HUES64 (cell line): ENCODE measurements around the gene CDH2.

Experiments
- H3K27ac ChIP-seq: 2 replicates; pipeline ENCODE4 v1.7.0; 2013; ENCODE audit warnings: low read depth, low read length, inconsistent platforms
- H3K27me3 ChIP-seq: 2 replicates; pipeline ENCODE4 v1.6.1; 2013; ENCODE audit warnings: mild to moderate bottlenecking, low read length; ENCODE audit not compliant: insufficient read depth
- H3K36me3 ChIP-seq: 2 replicates; pipeline ENCODE4 v1.6.1; 2013; ENCODE audit warnings: mild to moderate bottlenecking, low read length; ENCODE audit not compliant: insufficient read depth
- H3K4me1 ChIP-seq: 2 replicates; pipeline ENCODE4 v1.6.1; 2013; ENCODE audit warnings: mild to moderate bottlenecking, low read length, moderate library complexity; ENCODE audit not compliant: insufficient read depth
- H3K4me3 ChIP-seq: 2 replicates; pipeline ENCODE4 v1.5.1; 2013; ENCODE audit warnings: mild to moderate bottlenecking, low read length, moderate library complexity
- H3K9ac ChIP-seq: 2 replicates; pipeline ENCODE4 v1.6.1; 2013; ENCODE audit warnings: mild to moderate bottlenecking, low read depth, low read length
- H3K9me3 ChIP-seq: 2 replicates; pipeline ENCODE4 v1.6.1; 2013; ENCODE audit warnings: low read depth, low read length; ENCODE audit not compliant: insufficient read depth
- WGBS: fragments of 150-250, 120-280 bp; methylation state at CpG from one replicate; pipeline ENCODE4 v1.1.7; 2013; ENCODE audit warnings: missing lambda C conversion rate; 5-methylcytosine and 5-hydroxymethylcytosine counted together

CDH2 gene

GRCh38 chr18:28150925-28151324 is 26.0 kb downstream of the CDH2 start:
- no peaks in the 10 kb centered on the region for H3K27me3 ChIP-seq
- no peak overlapping the region for H3K9ac ChIP-seq
- H3K4me1 ChIP-seq, result peaks cover 72% of the 10 kb centered on the region
- no peak overlapping the region for H3K4me3 ChIP-seq
- H3K9me3 ChIP-seq, result no peaks in the 10 kb centered on the region
- H3K27ac ChIP-seq, result no peak overlapping the region
- 92% methylated on average over 1 of the region's 1 CpG for WGBS
- peaks cover 4% of the 10 kb centered on the region; the same call in 1 of the 2 replicates for H3K36me3 ChIP-seq

- no peaks in the 10 kb centered on the region for H3K27me3 ChIP-seq
- H3K4me3 ChIP-seq, result no peak overlapping the region
- H3K27ac ChIP-seq, result no peak overlapping the region
- WGBS, result 92% methylated on average over 14 of the region's 14 CpGs
- H3K4me1 ChIP-seq, result peaks cover 62% of the 10 kb centered on the region
- no peaks in the 10 kb centered on the region for H3K9me3 ChIP-seq
- H3K36me3 ChIP-seq, result peaks cover 8% of the 10 kb centered on the region; the same call in 1 of the 2 replicates
- H3K9ac ChIP-seq, result no peak overlapping the region
Observed at GRCh38 chr18:28149810-28150420, 27.0 kb downstream of the CDH2 start.

GRCh38 chr18:28147674-28148171 is 29.2 kb downstream of the CDH2 start:
- Histone ChIP-seq H3K9me3 (no peaks in the 10 kb centered on the region), H3K4me1 (peaks cover 42% of the 10 kb centered on the region), H3K27ac (no peak overlapping the region), H3K27me3 (no peaks in the 10 kb centered on the region), H3K36me3 (peaks cover 13% of the 10 kb centered on the region; the same call in 1 of the 2 replicates), H3K9ac (no peak overlapping the region), H3K4me3 (no peak overlapping the region)
- 92% methylated on average over 5 of the region's 5 CpGs for WGBS

DNA sequence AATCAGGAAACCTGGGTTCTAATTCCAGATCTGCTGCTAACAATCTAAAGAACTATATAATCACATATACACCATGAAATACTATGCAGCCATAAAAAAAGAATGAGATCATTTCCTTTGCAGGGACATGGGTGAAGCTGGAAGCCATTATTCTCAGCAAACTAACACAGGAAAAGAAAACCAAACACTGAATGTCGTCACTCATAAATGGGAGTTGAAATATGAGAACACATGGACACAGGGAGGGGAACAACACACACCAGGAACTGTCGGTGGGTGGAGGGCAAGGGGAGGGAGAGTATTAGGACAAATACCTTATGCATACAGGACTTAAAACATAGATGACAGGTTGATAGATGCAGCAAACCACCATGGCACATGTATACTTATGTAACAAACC is 33.2 kb downstream of the CDH2 start:
- Histone ChIP-seq H3K9me3 (no peaks in the 10 kb centered on the region), H3K36me3 (peaks cover 24% of the 10 kb centered on the region; the same call in 1 of the 2 replicates), H3K27ac (no peak overlapping the region), H3K9ac (no peak overlapping the region), H3K4me3 (no peak overlapping the region), H3K27me3 (no peaks in the 10 kb centered on the region), H3K4me1 (peaks cover 18% of the 10 kb centered on the region)
- 96% methylated on average over 2 of the region's 2 CpGs for WGBS

DNA sequence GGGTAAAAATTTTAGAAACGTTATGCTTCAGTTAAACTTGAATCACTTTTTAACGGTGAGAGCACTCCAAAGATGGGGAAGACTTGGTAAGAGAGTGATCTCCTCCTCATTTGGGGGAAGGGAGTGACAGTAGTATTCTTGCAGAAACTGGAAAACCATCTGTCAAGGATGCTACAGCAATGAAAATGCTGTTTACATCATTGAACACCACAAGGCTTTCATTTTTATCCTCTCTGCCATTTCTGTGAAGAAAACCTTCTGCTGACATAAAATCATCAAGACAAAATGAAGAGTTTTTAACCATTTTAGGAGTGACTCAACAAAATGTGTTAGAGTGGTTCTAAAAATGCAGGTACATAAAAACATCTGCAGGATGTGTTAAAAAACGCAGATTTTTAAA is 38.1 kb downstream of the CDH2 start:
- no peak overlapping the region for H3K4me3 ChIP-seq
- H3K36me3 ChIP-seq, result peaks cover 11% of the 10 kb centered on the region; the same call in 1 of the 2 replicates
- no peaks in the 10 kb centered on the region for H3K9me3 ChIP-seq
- H3K27ac ChIP-seq, result no peak overlapping the region
- H3K4me1 ChIP-seq, result no peaks in the 10 kb centered on the region
- no peaks in the 10 kb centered on the region for H3K27me3 ChIP-seq
- WGBS, result 93% methylated on average over 3 of the region's 3 CpGs
- no peak overlapping the region for H3K9ac ChIP-seq

GRCh38 chr18:28136071-28136470 is 40.9 kb downstream of the CDH2 start:
- Histone ChIP-seq H3K4me3 (no peak overlapping the region), H3K36me3 (peaks cover 11% of the 10 kb centered on the region; the same call in 1 of the 2 replicates), H3K27me3 (no peaks in the 10 kb centered on the region), H3K4me1 (no peaks in the 10 kb centered on the region), H3K9me3 (no peaks in the 10 kb centered on the region), H3K9ac (no peak overlapping the region), H3K27ac (no peak overlapping the region)
- 86% methylated on average over 1 of the region's 4 CpGs for WGBS

DNA sequence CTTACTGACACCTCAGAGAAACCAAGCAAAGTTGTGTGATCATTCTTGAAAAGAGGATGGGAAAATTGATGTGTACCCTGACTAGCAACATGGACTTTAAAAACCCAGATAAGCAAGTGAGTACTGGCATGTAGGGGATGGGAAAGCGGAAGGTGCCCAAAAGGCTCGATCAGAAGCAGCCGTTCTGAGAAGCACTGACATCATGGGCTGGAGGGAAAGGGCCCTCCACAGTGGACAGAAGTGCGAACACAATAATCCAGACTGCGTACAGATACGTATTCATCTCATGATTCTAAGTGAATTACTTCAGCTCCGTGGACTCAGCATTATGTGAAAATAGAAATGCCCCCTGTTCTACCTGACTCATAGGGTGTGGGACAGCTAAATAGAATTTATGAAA is 42.2 kb downstream of the CDH2 start:
- H3K9me3 ChIP-seq, result no peaks in the 10 kb centered on the region
- no peak overlapping the region for H3K27ac ChIP-seq
- H3K27me3 ChIP-seq, result no peaks in the 10 kb centered on the region
- no peak overlapping the region for H3K4me3 ChIP-seq
- H3K4me1 ChIP-seq, result no peaks in the 10 kb centered on the region
- H3K9ac ChIP-seq, result no peak overlapping the region
- peaks cover 9% of the 10 kb centered on the region; the same call in 1 of the 2 replicates for H3K36me3 ChIP-seq
- WGBS, result 96% methylated on average over 7 of the region's 7 CpGs

DNA sequence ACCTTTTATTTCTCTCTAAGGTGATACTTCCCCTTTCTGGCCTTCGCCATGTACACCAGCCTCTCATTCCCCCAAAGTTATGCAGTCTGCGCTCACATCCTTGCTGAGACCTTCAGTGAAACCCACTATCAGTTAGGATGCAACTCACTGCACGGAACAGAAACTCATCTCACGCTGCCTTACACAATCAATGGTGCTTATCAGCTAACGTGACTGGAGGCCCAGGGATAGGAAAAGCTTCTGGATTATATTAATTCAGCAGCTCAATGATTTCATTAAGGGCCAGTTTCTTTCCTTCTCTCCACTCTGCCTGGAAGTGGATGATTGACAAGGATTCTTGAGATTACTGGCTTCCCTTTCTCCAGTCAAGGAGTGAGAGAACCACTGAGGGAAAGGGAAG is 44.8 kb downstream of the CDH2 start:
- H3K4me1 ChIP-seq, result peaks cover 9% of the 10 kb centered on the region; the same call in 1 of the 2 replicates
- no peaks in the 10 kb centered on the region for H3K27me3 ChIP-seq
- peaks cover 3% of the 10 kb centered on the region; the same call in 1 of the 2 replicates for H3K36me3 ChIP-seq
- H3K27ac ChIP-seq, result no peak overlapping the region
- no peaks in the 10 kb centered on the region for H3K9me3 ChIP-seq
- H3K4me3 ChIP-seq, result no peak overlapping the region
- 93% methylated on average over 5 of the region's 5 CpGs for WGBS
- no peak overlapping the region for H3K9ac ChIP-seq

GRCh38 chr18:28128659-28128980 is 48.3 kb downstream of the CDH2 start:
- Histone ChIP-seq H3K27me3 (no peaks in the 10 kb centered on the region), H3K36me3 (peaks cover 3% of the 10 kb centered on the region; the same call in 1 of the 2 replicates), H3K4me1 (peaks cover 17% of the 10 kb centered on the region), H3K9ac (no peak overlapping the region), H3K9me3 (no peaks in the 10 kb centered on the region), H3K4me3 (no peak overlapping the region), H3K27ac (no peak overlapping the region)
- WGBS, result 92% methylated on average over 3 of the region's 3 CpGs

- H3K27ac ChIP-seq, result no peak overlapping the region
- WGBS, result 77% methylated on average over 4 of the region's 5 CpGs
- peaks cover 17% of the 10 kb centered on the region for H3K4me1 ChIP-seq
Observed at GRCh38 chr18:28127763-28128658, 48.9 kb downstream of the CDH2 start.

DNA sequence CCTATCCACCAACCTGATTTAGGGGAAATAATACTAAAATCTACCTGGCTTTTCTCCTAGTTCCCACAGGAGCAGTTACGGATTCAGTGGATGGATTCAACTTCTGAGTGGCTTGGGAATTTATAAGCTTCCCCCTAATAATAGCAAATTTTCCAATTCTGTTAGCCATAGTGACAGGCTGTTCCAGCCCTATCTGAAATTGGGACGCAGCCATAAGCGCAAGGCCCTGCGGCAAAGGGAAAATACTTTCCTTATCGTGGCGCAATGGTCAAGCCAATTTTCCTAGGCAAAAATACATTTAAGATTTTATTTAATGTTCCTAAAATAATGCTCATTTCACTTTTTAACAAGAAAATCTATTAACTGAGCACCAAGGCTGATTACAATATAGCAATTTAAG is 49.7 kb downstream of the CDH2 start:
- 96% methylated on average over 6 of the region's 6 CpGs for WGBS
- no peak overlapping the region for H3K27ac ChIP-seq
- H3K36me3 ChIP-seq, result peaks cover 3% of the 10 kb centered on the region; the same call in 1 of the 2 replicates
- no peak overlapping the region for H3K9ac ChIP-seq
- H3K4me3 ChIP-seq, result no peak overlapping the region
- no peaks in the 10 kb centered on the region for H3K9me3 ChIP-seq
- peaks cover 21% of the 10 kb centered on the region for H3K4me1 ChIP-seq
- H3K27me3 ChIP-seq, result no peaks in the 10 kb centered on the region

More at GRCh38 chr18:28127763-28128658, 48.9 kb downstream of the CDH2 start:
- Histone ChIP-seq H3K9me3 (no peaks in the 10 kb centered on the region), H3K36me3 (peaks cover 3% of the 10 kb centered on the region; the same call in 1 of the 2 replicates), H3K9ac (no peak overlapping the region), H3K27me3 (no peaks in the 10 kb centered on the region), H3K4me3 (no peak overlapping the region)
